GM23338 (cell line): Measurements from ENCODE around the gene ZNF142.

ENCODE experiments used
- EZH2 ChIP-seq: fragments of 200-600 bp; sonication (generic); IDR thresholded peaks from one replicate; pipeline ENCODE4 v1.8.0; 2017; ENCODE audit warnings: antibody characterized with exemption, mild to moderate bottlenecking, low read depth; ENCODE audit not compliant: unreplicated experiment
- POLR2AphosphoS5 ChIP-seq: IDR thresholded peaks from 2 replicates; pipeline ENCODE4 v1.6.1; 2016; ENCODE audit warnings: antibody characterized with exemption, low read depth
- TF ChIP-seq, protein P1 (sequence below), 2 experiments: fragments of 200-600 bp in 1 of 2; sonication (generic) in 1 of 2; conservative IDR thresholded peaks; 2 replicates each; pipeline versions ENCODE4 v1.5.1 to v1.6.1; 2016 to 2017; ENCODE audit warnings: antibody characterized with exemption in 2 of 2, low read depth in 2 of 2, mild to moderate bottlenecking in 2 of 2, moderate library complexity in 1 of 2
- TF ChIP-seq, protein P2 (sequence below): IDR thresholded peaks from one replicate; pipeline ENCODE4 v1.6.1; 2018; ENCODE audit warnings: antibody characterized with exemption; ENCODE audit not compliant: unreplicated experiment

DNA sequence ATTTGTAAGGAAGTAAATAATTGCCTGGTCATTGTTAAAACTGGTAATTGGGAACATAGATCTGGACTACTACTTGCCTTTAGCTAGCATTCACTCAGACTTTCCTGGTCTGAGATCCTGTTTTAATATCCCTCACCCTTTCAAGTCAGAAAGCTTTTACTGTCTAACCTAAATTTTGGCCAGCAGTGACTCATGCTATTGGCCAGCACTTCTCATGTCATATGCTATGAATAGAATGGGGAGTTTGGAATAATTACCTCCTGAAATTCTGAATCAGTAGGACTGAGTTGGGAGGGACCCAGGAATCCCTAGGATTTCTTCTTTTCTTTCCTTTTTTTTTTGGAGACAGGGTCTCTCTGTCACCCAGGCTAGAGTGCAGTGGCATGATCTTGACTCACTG lies 31.8 kb upstream of the ZNF142 start:
- TF ChIP-seq, protein P1, sequence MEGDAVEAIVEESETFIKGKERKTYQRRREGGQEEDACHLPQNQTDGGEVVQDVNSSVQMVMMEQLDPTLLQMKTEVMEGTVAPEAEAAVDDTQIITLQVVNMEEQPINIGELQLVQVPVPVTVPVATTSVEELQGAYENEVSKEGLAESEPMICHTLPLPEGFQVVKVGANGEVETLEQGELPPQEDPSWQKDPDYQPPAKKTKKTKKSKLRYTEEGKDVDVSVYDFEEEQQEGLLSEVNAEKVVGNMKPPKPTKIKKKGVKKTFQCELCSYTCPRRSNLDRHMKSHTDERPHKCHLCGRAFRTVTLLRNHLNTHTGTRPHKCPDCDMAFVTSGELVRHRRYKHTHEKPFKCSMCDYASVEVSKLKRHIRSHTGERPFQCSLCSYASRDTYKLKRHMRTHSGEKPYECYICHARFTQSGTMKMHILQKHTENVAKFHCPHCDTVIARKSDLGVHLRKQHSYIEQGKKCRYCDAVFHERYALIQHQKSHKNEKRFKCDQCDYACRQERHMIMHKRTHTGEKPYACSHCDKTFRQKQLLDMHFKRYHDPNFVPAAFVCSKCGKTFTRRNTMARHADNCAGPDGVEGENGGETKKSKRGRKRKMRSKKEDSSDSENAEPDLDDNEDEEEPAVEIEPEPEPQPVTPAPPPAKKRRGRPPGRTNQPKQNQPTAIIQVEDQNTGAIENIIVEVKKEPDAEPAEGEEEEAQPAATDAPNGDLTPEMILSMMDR (conservative IDR thresholded peaks at IDR 0.05; ENCODE audit: low read depth in 2 of 2) = no peak
- TF ChIP-seq, protein P2, sequence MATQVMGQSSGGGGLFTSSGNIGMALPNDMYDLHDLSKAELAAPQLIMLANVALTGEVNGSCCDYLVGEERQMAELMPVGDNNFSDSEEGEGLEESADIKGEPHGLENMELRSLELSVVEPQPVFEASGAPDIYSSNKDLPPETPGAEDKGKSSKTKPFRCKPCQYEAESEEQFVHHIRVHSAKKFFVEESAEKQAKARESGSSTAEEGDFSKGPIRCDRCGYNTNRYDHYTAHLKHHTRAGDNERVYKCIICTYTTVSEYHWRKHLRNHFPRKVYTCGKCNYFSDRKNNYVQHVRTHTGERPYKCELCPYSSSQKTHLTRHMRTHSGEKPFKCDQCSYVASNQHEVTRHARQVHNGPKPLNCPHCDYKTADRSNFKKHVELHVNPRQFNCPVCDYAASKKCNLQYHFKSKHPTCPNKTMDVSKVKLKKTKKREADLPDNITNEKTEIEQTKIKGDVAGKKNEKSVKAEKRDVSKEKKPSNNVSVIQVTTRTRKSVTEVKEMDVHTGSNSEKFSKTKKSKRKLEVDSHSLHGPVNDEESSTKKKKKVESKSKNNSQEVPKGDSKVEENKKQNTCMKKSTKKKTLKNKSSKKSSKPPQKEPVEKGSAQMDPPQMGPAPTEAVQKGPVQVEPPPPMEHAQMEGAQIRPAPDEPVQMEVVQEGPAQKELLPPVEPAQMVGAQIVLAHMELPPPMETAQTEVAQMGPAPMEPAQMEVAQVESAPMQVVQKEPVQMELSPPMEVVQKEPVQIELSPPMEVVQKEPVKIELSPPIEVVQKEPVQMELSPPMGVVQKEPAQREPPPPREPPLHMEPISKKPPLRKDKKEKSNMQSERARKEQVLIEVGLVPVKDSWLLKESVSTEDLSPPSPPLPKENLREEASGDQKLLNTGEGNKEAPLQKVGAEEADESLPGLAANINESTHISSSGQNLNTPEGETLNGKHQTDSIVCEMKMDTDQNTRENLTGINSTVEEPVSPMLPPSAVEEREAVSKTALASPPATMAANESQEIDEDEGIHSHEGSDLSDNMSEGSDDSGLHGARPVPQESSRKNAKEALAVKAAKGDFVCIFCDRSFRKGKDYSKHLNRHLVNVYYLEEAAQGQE = no peak
- no peak for TF ChIP-seq POLR2AphosphoS5
- no peak for TF ChIP-seq EZH2
